SKM-1 (cell line): ENCODE measurements around the gene NTRK1.

Source experiments
- DNase-seq: peaks from one replicate; lab custom pipeline; 2025; ENCODE audit not compliant: unreplicated experiment; lab: John Stamatoyannopoulos, UW

The NTRK1 gene

GRCh38 chr1:156860628-156861423 lies at the start of gene NTRK1:
Gene NTRK1, plus strand, starts transcription at chr1:156860865. Its CDS starts 70 bp downstream, at chr1:156860935.
- no peak for DNase-seq

GRCh38 chr1:156811168-156811567 lies 49.5 kb upstream of the NTRK1 start:
- DNase-seq = no peak

- no peak for DNase-seq
These were observed 48.2 kb upstream of the NTRK1 start for GRCh38 chr1:156812293-156812990.

- no peak for DNase-seq
These were observed 47.4 kb upstream of the NTRK1 start for GRCh38 chr1:156813298-156813697.

GRCh38 chr1:156813750-156814570 lies 46.7 kb upstream of the NTRK1 start:
- peak; percentile 46 for DNase-seq

GRCh38 chr1:156814571-156815260 lies 45.9 kb upstream of the NTRK1 start:
- DNase-seq = no peak

GRCh38 chr1:156815307-156815826 lies 45.3 kb upstream of the NTRK1 start:
- no peak for DNase-seq

- no peak for DNase-seq
These were observed 44.7 kb upstream of the NTRK1 start for GRCh38 chr1:156815961-156816422.

GRCh38 chr1:156816561-156817328 lies 43.9 kb upstream of the NTRK1 start, which contains the start of gene SH2D2A:
Gene SH2D2A, minus strand, starts transcription at chr1:156816848. Its CDS starts 140 bp downstream, at chr1:156816708.
- peak; percentile 86 for DNase-seq

GRCh38 chr1:156821801-156822200 lies 38.9 kb upstream of the NTRK1 start:
- DNase-seq = no peak

- DNase-seq = no peak
These were observed 38.0 kb upstream of the NTRK1 start for GRCh38 chr1:156822680-156823079.

GRCh38 chr1:156823210-156823790 lies 37.4 kb upstream of the NTRK1 start:
- DNase-seq = no peak

GRCh38 chr1:156826630-156827029 lies 34.0 kb upstream of the NTRK1 start:
- no peak for DNase-seq

- DNase-seq = no peak
These were observed 32.1 kb upstream of the NTRK1 start for GRCh38 chr1:156828400-156829124.

GRCh38 chr1:156832434-156832833 lies 28.2 kb upstream of the NTRK1 start:
- no peak for DNase-seq

GRCh38 chr1:156833603-156834002 lies 27.1 kb upstream of the NTRK1 start:
- no peak for DNase-seq

- DNase-seq = no peak
These were observed 26.3 kb upstream of the NTRK1 start for GRCh38 chr1:156834322-156834721.

- no peak for DNase-seq
These were observed 24.5 kb upstream of the NTRK1 start for GRCh38 chr1:156836041-156836654.
